GM19043 (cell line): ENCODE measurements around the gene PARP16.

Experiments
- ATAC-seq: cut with Tn5 transposase; IDR thresholded peaks from one replicate; pipeline ENCODE4 v1.9.1; 2021; ENCODE audit warnings: low read depth; ENCODE audit not compliant: unreplicated experiment

PARP16 gene, protein sequence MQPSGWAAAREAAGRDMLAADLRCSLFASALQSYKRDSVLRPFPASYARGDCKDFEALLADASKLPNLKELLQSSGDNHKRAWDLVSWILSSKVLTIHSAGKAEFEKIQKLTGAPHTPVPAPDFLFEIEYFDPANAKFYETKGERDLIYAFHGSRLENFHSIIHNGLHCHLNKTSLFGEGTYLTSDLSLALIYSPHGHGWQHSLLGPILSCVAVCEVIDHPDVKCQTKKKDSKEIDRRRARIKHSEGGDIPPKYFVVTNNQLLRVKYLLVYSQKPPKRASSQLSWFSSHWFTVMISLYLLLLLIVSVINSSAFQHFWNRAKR

DNA sequence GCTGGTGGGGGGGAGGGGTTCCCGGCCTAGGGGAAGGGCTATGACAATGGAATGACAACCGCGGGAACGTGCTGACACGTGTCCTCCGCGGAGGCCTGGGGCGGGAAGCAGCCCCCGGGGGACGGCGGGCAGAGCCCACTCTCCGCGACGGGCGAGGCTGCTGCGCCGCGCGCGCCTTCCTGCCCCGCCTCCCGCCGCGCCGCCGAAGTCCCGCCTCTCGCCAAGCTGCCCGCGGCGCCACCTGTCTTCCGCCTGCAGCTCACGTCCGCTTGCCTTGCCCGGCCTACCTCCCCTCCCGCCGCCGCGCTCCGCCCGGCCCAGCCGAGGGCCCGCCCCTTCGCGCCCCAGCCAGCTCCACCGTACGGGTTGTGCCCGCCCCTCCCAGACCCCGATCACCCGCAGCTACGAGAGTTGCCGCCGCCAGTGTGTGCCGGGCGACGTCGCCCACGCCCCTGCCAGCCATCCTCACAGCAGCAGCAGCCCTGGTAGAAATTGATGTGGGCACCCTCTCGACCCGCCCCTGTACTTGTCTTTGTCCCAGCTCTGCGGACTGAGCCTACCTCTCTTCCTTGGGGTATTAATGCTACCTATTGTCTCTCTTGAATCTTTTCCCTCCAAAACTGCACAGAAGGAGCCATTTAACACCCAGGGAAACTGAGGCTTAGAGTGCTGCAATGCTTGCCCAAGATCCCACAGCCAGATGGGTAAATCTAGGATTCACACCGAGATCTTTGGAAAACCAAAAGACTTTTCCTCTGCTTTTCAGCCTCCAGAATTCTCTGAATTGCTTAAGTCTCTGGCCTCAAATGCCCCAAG lies at the start of gene PARP16:
Gene PARP16 (minus strand): TSS at position 180 of the 816 bp plus-strand sequence. CDS start 457 bp downstream, outside the sequence.
- peak; percentile 89 for ATAC-seq

DNA sequence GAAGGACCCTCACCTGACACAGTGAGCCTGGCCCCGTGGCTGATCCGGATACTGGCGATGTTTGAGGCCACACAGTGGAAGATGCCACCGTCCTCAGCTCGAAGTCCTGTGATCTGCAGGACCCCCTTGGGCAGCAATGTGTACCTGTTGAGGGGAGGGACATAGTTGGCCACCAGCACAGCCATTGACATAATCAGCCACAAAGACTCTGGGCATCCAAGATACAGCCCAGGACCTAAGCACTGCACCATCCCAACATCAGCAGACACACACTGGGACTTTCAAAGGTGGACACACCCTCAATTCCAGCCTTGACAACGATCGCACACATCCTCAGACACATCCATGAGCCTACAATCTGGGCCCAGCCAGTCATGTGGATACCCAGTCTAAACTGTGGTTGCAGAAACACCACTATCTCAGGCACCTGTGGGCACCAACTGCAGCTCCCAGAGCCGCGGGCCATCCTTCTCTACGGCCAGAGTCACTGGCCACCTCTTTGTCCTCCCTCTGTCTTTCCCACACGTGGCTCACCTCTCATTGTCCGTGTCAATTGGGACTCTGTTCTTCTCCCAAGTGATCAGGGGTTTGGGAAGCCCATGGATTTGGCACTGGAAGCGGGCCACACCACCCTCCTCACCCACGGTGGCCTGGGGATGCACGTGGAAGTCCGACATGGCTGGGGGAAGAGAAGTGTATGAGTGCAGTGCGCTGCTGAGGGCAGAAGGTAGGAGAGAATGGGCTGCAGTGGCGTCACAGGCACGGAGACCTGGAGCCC lies 48.8 kb upstream of the PARP16 start:
- ATAC-seq, result no peak

DNA sequence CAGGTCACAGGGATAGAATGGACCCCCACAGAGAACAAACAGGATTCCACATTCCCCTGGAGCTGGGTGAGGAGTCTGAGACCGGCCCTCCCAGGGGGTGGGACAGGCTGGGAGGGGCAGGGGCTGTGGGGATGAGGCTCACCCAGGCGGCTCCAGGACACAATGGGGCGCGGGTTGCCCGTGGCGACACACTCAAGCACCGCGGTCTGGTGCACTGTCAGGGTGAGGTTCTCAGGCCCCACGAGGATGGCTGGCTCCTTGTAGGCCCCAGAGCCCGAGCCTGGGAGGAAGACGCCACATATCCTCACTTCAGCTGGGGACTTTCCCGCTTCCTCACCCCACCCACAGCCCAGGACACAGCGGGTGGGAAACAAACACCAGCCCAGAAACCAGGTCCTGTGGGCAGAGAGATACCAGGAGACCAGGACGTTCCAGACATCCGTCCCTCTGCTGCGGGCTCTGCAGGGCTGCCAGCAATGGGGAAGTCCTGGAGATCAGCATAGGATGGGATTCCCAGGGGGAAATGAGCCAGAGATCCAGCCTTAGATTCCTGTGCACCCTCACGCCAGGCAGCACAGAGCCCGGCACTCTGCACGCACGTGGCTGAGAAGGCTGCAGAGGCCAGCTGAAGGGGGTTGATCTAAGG lies 48.0 kb upstream of the PARP16 start:
- no peak for ATAC-seq

DNA sequence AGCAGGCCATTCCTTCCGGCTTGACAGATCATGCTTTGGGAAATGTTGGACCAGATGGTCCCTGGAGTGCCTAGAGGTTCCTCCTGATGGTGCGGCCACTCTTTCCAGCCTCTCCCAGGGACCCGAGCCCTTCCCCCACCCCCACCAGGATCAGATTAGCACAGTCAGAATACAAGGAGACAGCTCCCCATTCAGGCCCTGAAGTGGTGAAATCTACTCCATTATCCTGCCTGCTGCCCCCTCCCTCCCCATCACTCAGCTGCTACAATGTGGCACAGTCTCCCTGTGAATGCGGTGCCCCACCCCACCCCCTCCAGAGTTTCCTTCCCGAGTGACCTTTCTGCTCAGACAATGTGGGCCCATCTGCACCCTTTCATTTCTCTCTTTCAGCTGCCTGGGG lies 47.2 kb upstream of the PARP16 start:
- ATAC-seq, result no peak

DNA sequence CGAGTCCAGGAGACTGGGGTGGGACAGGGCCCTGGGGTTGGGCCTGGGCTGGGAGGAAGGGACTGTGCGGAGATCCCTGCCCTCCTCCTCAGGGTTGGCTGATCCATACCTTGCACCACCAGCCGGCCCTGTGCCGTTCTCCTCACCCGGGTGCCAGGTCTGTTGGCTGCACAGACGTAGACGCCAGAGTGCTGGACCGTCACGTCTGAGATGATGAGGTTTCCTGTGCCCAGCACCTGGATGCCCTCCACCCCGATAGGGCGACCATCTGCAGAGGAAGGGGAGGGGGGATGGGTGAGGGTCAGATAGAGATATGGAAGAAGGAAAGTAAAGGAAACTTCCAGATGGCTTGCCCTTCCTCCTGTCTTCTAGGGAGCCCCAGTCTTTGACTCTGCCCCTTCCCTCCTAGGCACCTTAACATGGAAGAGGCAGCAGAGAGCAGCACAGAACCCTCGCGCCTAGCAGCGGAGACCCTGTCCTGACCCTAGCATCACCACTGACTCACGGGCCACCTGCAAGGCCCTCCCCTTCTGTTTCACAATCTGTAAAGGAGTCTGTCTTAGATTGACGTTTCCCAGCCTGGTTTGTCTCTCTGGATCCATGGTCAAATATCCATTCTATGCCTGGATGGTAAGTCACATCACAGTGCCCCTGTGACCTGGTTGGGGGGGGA lies 46.6 kb upstream of the PARP16 start:
- ATAC-seq, result no peak

DNA sequence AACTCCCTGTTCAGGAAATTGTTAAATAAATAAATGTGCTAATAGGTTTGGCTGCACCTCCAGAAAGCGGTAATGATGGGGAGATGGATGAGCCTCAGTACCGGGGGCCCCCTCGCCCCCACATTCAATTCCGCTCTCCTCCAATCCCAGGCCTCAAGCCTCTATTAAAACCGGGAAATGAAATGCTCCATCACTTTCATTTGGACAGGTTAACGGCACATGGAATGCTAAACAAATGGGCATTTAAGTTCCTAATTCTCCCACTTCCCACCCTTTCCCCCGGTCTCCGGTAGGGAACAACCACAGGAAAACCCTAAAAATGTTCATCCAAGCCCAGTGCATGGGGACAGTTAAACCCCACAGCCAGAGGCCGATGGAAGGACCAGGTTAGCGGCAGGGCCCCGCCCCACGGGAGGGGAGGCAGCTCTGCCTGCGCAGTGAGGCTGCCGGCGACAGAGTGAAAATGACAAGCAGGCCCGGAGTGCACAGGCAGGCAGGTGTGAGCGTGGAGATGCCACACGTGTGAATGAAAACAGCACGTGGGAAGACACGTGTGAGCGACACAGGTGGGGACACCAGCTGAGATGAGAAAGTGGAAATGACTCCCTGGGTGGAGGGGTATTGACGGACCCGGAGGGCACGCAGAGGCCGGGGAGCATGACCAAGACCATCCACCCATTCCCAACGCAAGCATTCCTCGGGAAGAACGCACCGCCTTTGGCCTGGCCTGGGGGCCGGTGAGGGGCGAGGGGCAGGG lies 45.9 kb upstream of the PARP16 start:
- ATAC-seq, result no peak

DNA sequence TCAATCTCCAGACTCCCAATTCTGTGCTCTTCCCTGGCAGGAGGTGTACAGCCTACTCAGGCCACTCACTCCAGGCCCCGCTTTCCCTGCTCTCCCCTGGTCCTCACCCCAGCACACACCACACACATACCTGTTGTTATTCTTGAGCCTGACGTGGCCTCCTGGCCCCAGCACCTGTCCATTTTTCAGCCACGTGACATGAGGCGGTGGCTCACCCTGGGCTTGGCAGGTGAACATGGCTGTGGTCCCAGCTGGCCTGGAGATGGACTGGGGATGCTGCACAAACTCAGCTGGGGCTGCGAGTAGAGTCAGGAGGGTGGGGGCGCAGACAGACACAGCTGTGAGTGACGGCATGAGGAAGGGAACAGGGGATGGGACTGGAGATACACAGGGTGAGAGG lies 45.1 kb upstream of the PARP16 start:
- ATAC-seq, result no peak

DNA sequence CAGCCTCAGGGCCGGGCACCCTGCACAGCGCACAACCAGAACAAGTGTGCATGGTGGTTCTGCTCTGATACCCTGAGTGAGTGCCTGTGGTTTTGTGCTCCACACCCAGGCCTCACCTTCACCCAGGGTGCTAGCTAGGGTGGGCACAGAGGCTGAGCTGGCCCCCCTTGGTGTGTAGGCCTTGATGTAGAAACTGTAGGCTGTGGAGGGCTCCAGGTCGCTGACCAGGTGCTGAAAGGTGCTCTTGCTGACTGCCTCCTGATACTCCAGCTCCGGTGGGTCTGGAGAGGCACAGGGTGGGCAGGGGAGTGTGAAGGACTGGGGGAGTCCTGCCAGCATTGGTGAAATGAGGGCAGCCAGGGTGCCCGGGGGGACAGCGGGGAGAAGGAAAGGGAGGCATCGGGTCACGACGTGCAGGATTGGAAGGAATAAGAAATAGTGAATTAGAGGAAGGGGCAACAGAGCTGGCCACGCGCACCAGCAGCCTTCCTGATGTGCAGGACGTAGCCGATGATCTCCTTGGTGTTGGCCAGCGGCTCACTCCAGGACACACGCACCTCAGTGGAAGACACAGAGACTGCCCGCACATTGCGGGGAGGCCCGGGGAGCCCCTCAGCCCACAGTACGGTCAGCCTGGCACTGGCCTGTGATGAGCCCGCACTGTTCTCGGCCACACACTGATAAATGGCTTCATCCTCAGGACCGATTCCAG lies 44.4 kb upstream of the PARP16 start:
- no peak for ATAC-seq

DNA sequence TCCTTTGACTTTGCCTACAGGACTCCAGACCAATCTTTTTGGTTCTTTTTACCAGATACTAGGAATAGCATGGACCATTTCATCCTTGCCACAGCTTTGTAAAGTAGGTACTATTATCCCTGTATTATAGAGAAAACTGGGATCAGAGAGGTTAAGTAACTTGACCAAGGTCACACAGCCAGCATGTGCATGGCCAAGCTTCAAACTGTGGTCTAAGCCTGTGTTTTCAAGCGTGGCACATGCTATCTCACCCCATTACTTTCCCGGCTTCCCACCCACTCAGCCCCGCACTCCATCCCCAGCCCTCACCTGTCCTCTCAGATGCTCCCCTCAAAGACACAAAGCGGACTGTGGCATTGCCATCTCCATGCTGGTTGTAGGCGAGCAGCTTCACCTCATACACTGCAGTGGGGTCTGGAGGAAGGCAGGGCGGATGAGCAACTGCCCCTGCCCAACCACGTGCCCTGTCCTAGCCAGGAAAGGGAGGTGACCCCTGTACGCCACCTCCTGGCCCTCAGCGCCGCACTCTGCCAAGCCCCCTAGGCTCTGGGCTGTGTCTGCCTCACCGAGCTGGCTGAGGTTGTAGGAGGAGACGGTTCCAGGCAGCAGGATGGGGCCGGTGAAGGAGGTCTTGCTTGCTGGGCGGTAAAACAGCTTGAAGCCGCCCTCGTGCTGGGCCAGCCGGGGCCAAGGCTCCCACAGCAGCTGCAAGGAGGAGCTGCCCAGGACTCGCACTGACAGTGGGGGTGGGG lies 43.5 kb upstream of the PARP16 start:
- ATAC-seq, result no peak

DNA sequence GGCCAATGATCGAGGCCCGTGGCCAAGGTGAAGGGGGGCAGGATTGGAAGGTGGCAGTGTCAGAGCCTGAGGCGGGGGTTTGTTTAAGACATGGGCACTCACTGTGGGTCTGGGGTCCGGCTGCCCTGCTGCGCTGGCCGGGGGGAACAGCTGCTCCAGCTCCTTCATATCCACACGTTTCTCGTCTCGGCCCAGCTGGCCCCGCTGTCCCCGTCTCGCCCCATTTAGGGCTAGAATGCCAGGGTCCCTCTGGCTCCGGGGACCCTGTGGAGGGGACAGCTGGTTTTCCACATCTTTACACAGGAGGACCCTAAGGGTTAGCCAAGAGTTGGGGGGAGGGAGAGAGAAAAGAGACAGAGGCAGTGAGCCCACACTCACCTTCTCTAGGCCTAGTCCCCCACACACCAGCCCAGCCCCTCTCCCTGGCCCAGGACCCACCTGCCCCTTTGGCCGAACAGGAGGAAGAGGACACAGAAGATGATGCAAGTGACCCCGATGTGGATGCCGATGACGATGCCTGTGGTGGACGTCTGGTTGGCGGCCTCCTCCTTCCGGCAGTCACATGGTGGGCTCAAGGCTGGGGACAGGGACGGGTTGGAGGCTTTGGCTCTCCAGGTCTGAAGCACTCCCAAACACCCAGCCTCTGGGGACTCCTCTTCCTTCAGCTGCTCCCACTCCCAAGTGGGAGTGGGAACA lies 42.8 kb upstream of the PARP16 start:
- ATAC-seq, result no peak

DNA sequence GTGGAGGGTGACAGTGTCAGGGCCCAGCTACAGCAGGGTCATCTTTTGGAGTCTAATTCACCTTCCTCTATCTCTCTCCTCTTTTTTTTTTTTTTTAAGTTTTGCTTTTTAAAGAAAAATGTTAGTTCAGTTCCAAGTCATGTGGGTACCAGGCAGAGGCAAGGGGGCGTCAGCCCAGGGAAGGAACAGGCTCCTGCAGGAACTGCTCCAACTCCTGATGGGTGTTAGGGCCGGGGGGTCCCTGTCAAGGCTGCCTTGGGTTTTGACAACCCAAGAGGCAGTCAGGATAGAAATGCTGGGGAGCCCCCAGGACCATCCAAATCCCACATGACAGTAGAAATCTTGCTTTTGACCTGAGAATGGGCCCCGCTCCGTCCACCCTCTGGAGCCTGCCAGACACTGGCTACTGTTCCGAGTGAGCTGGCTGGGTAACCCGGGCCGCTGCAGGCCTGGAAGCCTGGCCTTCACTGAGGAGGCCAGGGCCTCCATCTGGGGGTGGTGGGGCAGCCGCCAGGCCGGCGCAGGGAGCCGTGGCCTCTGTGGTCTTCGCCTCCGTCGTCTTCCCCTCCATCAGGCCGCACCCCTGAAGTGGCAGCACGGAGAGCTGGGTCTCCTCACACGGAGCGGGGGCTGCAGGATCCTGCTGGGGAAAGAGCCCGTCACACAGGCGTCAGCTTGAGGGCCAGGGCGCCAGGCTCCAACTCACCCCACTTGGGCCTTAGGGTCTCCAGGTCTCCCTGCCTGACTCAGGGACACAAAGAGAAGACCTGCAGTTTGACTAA lies 42.0 kb upstream of the PARP16 start:
- no peak for ATAC-seq

DNA sequence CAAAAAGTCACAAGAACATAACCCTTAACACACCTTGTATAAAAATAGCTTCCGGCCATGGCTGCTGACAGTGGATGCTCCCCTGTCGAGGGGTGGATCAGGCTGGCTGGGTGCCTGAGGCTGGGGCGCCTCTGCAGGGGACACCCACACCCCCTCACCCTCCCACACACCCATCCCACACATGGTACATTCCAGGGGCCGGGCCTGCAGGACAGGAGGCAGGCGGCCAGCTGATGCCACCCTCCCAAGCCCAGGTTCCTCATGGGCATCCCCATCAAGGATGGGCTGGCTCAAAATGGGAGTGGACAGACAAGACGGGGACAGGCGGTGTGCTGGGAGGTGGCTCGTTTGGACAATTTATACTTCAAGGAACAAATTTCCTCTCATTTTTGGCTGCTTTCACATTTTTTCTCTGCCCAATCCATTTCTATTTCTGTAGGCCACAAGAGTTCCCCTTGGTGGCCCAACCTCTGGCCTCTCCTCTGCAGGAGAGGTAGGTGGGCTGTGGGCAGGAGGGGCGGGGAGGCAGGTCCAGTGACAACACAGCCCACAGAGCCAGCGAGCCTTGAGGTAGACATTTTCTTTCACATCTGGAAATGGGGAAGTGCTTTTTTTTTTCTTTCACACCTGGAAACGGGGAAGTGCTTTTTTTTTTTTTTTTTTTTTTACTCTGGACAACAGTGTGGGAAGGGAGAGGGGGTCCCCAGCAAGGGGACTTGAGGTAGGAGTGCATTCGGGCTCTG lies 41.1 kb upstream of the PARP16 start:
- no peak for ATAC-seq

DNA sequence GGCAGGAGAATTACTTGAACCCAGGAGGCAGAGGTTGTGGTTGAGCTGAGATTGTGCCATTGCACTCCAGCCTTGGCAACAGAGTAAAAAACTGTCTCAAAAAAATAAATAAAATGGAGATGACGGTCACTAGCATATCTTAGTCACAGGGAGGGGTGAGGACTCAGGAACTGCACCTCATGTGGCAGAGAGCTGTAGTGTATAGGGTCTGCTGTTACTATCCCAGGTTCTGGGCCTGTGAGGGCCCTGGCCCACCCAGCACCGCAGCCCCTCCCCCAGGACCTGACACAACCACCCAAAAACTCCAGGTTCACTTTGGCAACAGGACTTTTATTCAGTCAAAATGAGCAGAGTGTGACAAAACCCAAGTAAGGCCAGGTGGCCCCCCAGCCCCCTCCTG lies 40.1 kb upstream of the PARP16 start:
- ATAC-seq, result no peak

DNA sequence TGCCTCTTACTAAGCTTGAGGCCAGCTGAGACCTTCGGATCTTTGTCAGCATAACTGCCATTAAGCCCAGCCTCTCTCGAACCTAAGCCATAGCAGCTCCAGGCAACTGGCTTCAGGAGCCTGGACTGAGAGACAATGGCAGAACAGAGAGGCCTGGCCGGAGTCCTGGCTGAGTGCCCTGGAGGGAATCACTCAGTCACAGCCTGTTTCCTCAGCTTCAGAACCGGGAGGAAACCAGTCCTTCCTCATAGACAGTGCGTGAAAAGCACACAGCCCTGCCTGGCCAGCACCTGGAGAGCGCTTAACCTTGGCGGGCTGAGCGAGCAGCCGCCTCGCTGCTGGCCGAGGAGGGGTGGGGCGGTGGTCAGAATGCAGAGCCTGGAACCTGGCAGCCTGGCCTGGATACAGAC lies 39.4 kb upstream of the PARP16 start:
- ATAC-seq, result no peak

DNA sequence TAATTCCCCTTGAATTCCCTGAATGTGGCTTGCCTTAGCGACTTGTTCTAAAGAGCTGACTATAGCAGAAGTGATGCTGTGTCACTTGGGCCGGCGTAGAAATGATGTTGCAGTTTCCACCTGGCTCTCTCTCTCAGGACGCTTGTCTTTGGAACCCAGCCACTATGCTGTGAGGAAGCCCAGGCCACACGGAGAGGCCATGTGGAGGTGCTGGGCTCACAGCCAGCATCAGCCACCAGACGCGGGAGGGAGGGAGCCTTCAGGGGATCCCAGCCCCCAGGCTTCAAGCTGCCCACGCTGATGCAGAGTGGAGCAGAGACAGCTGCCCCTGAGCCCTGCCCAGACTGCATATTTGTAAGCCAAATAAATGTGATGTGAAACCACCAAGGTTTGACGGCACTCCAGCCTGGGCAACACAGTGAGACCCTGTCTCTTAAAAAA lies 36.4 kb upstream of the PARP16 start:
- no peak for ATAC-seq

DNA sequence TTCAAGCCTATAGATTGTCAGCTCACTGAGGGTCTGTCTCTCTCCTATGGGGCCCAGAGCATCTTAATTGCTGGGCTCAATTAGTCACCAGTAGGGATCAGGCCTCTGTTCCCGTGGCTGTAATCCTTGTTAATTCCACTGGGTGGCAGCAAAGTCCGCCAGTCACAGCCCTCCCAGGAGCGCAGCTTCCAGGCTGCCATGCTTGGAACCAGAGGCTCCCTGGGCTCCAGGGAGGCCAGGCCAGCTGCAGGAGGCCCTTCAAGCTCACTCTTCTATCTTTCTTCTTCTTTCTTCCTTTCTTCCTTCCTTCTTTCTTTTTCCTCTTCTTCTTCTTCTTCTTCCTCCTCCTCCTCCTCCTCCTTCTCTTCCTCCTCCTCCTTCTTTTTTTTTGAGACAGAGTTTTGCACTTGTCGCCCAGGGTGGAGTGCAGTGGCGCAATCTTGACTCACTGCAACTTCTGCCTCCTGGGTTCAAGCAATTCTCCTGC lies 32.2 kb upstream of the PARP16 start:
- ATAC-seq, result no peak
